ENCODE results near the gene HEYL. TPM values are rescaled to one million over a fixed set of nuclear protein-coding genes. Genes with fewer than 3 reads are reported as not detected.
A peak's percentile ranks its signal among the peaks of the same experiment; 100 is the strongest.

Gene HEYL
- total RNA-seq, 1 donor from 2014 or later: 17.7 TPM

DNA sequence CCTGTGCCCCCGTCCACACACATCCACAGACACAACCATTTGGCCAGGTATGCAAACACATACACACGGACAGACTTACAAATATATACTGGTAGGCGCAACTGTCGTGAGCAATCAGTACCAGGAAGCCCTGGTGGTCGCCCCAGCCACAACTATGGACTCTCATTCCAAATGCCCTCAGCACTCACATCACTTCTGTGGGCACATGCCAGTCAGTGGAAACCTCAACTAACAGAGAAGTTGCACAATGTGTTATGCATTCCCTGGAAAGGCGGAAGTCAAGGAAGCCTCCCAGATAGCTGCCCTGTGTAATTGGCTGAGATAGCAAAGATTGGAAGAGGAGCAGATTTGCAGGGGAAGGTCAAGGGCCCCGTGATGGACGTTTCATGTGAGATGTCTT lies 1.4 kb upstream of the HEYL start:
- intact Hi-C loops (cut with DNase I): no loop called here
- Histone ChIP-seq H3K4me1 (no peaks in the 10 kb centered on the region), H3K4me3 (no peak overlapping the region), H3K9me3 (no peaks in the 10 kb centered on the region), H3K27ac (no peak overlapping the region), H3K36me3 (no peaks in the 10 kb centered on the region), H3K27me3 (no peaks in the 10 kb centered on the region)
- TF ChIP-seq, protein P1, sequence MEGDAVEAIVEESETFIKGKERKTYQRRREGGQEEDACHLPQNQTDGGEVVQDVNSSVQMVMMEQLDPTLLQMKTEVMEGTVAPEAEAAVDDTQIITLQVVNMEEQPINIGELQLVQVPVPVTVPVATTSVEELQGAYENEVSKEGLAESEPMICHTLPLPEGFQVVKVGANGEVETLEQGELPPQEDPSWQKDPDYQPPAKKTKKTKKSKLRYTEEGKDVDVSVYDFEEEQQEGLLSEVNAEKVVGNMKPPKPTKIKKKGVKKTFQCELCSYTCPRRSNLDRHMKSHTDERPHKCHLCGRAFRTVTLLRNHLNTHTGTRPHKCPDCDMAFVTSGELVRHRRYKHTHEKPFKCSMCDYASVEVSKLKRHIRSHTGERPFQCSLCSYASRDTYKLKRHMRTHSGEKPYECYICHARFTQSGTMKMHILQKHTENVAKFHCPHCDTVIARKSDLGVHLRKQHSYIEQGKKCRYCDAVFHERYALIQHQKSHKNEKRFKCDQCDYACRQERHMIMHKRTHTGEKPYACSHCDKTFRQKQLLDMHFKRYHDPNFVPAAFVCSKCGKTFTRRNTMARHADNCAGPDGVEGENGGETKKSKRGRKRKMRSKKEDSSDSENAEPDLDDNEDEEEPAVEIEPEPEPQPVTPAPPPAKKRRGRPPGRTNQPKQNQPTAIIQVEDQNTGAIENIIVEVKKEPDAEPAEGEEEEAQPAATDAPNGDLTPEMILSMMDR (IDR thresholded peaks at IDR 0.05): no peak
- DNase-seq: no peak
- no peak for ATAC-seq

DNA sequence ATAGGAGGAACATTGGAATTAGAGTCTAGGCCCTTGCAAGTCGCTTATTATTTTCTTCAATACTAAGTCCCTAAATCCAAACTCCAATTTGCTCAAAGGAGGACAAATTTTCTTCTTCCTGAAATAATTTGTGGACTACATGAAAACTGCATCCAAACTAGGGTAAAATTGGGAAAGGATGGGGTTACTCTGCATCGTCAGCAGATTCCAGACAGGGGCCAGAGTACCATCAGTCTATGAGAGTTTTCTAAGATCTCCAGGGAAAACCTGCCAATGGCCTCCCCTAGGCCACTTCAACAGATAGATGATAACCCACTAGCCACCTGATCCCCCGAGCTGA lies 508 bp downstream of the HEYL start:
- TF ChIP-seq, protein P1 (IDR thresholded peaks at IDR 0.05): no peak
- DNase-seq: no peak
- intact Hi-C loops (cut with DNase I): no loop called here
- H3K4me1 ChIP-seq: no peaks in the 10 kb centered on the region
- H3K36me3 ChIP-seq: no peaks in the 10 kb centered on the region
- H3K4me3 ChIP-seq: peak overlapping the region; percentile 61
- peak overlapping the region; percentile 82 for H3K27ac ChIP-seq
- H3K27me3 ChIP-seq: no peaks in the 10 kb centered on the region
- no peaks in the 10 kb centered on the region for H3K9me3 ChIP-seq
- no peak for ATAC-seq

DNA sequence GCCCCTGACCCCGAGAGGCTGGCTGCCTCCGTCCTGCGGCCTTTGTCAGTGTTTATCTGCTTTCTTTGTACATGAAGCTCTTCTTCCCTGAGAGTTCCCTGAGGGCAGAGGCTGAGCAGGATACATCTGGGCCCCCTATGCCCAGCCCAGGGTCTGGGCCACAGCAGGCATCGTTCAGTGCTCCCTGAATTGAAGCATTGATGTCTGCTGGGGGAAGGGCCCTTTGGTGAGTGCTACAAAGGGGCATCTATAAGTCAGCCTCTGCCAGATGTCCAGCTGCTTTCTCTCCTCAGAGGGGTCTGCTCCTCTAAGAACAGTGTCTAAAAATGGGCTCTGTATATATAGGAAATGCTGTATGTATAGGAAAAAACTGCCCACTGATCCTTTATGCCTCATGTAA lies 2.1 kb downstream of the HEYL start:
- Histone ChIP-seq H3K27ac (no peak overlapping the region), H3K4me3 (peak overlapping the region; percentile 61), H3K4me1 (no peaks in the 10 kb centered on the region), H3K27me3 (no peaks in the 10 kb centered on the region), H3K9me3 (no peaks in the 10 kb centered on the region), H3K36me3 (no peaks in the 10 kb centered on the region)
- TF ChIP-seq, protein P1 (IDR thresholded peaks at IDR 0.05): no peak
- ATAC-seq (no peak), DNase-seq (no peak)
- intact Hi-C loops (cut with DNase I): no loop called here

DNA sequence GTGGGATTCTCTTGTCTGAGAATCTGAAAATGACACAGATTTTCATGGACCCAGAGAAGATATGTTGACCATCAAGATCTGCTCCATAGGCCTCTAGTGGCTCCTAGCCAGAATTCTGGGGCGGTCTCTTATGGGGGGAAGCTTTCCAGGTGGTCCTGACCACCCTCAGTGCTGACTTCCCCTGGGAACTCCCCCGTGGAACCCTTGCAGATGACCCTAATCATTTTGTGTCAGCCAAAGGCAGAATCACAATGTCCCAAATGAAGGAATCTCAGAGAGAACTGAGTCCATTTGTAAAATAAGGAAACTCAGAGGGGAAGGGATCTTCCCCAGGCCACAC lies 3.6 kb downstream of the HEYL start:
- intact Hi-C loops (cut with DNase I): no loop called here
- no peaks in the 10 kb centered on the region for H3K9me3 ChIP-seq
- H3K4me1 ChIP-seq: no peaks in the 10 kb centered on the region
- ATAC-seq (no peak), DNase-seq (no peak)
- peak overlapping the region; percentile 60 for H3K27ac ChIP-seq
- H3K4me3 ChIP-seq: peak overlapping the region; percentile 61
- TF ChIP-seq, protein P1 (IDR thresholded peaks at IDR 0.05): no peak
- no peaks in the 10 kb centered on the region for H3K27me3 ChIP-seq
- peaks cover 4% of the 10 kb centered on the region for H3K36me3 ChIP-seq

DNA sequence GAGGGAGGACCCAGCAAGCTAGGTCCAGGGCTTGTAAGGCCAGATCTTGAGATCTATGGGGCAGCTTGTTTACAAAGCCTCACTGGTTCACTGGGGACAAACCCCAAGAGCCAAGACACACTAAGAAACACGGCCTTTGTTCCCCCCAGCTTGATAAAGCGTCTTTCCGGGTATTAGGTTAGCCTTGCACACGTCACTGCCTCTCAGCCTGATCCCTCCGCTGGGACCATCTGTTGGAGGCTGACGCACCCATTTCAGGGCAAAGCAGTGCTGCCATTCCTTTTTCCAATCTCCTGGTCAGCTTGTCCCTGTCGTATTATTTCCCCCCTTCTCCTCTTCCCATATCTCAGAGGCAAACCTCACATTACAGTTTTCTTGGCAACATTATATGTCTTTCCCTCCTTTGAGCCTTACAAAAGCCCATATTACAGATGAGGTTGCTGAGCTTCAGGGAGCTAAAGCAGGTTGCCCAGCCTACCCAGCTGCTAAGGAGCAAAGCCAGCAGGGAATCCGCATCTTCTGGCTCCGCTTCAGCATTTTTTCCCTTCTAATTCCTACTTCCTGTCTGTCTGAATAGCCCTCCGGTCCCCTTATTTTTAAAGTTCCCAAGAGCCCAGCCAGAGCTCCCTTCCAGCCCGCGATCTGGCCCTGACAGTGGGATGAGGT lies 4.1 kb downstream of the HEYL start:
- DNase-seq (no peak), ATAC-seq (no peak)
- Histone ChIP-seq H3K36me3 (peaks cover 9% of the 10 kb centered on the region), H3K27ac (peak overlapping the region; percentile 60), H3K4me1 (no peaks in the 10 kb centered on the region), H3K27me3 (no peaks in the 10 kb centered on the region), H3K4me3 (peak overlapping the region; percentile 61), H3K9me3 (no peaks in the 10 kb centered on the region)
- intact Hi-C loops (cut with DNase I): no loop called here
- TF ChIP-seq, protein P1 (IDR thresholded peaks at IDR 0.05): no peak

DNA sequence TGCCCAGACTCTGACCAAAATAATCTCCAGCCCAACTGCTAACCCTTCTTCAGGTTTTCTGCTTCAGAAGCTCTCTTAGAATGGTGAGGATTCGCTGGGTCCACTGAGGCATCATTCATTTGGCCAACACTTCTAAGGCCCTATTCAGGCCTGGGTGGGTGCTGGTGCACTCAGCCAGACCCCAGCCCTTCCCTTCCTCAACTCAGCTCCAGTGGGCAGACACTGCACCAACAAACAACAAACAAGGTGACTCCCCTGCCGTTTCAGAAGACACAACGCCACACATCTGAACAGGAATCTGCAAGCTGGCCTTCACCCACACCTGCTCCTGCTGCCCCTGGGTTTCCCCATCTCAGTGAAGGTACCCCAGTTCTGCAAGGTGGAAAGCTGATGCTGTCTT lies 6.0 kb downstream of the HEYL start:
- intact Hi-C loops (cut with DNase I): no loop called here
- DNase-seq: no peak
- Histone ChIP-seq H3K36me3 (peaks cover 25% of the 10 kb centered on the region), H3K9me3 (no peaks in the 10 kb centered on the region), H3K4me3 (peak overlapping the region; percentile 14), H3K27ac (no peak overlapping the region), H3K4me1 (no peaks in the 10 kb centered on the region), H3K27me3 (no peaks in the 10 kb centered on the region)
- no peak for ATAC-seq
- TF ChIP-seq, protein P1 (IDR thresholded peaks at IDR 0.05): no peak
